ENCODE data around the gene ZNF814.
"Not testable (repeated sequence)": the region's sequence is repeated elsewhere in the genome, so short reads cannot be mapped to it uniquely, and the experiment has no call there.

ZNF814 gene

GRCh38 chr19:57900311-57900710, 11.5 kb upstream of the ZNF814 start:
- TF ChIP-seq POU2F2 (IDR thresholded peaks at IDR 0.05; ENCODE audit: low read depth, low read length) = no peak
- TF ChIP-seq POLR2AphosphoS5 (IDR thresholded peaks at IDR 0.05; ENCODE audit: low read depth, low read length) = no peak
- no peak for TF ChIP-seq POLR2A (IDR thresholded peaks at IDR 0.05; ENCODE audit: low read depth, low read length)
- no peak for TF ChIP-seq SPI1 (IDR thresholded peaks at IDR 0.05; ENCODE audit: low read depth, low read length)
- TF ChIP-seq TAF1 (IDR thresholded peaks at IDR 0.05; ENCODE audit: low read depth, low read length) = no peak
- no peak for TF ChIP-seq PAX5 (IDR thresholded peaks at IDR 0.05; ENCODE audit: insufficient read depth, low read length, severe bottlenecking)
- FAIRE-seq (no peak), DNase-seq (ENCODE audit: insufficient read length, low spot score) (no peak)

GRCh38 chr19:57890706-57891105, 1.9 kb upstream of the ZNF814 start:
- not testable (repeated sequence) for FAIRE-seq; DNase-seq (ENCODE audit: insufficient read length, low spot score)

- TF ChIP-seq TAF1 (IDR thresholded peaks at IDR 0.05; ENCODE audit: low read depth, low read length) = no peak
- TF ChIP-seq POLR2A (IDR thresholded peaks at IDR 0.05; ENCODE audit: low read depth, low read length) = no peak
- no peak for TF ChIP-seq POU2F2 (IDR thresholded peaks at IDR 0.05; ENCODE audit: low read depth, low read length)
- TF ChIP-seq PAX5 (IDR thresholded peaks at IDR 0.05; ENCODE audit: insufficient read depth, low read length, severe bottlenecking) = no peak
- no peak for TF ChIP-seq POLR2AphosphoS5 (IDR thresholded peaks at IDR 0.05; ENCODE audit: low read depth, low read length)
- TF ChIP-seq SPI1 (IDR thresholded peaks at IDR 0.05; ENCODE audit: low read depth, low read length) = no peak
- peak; percentile 83 for FAIRE-seq
- DNase-seq (ENCODE audit: insufficient read length, low spot score) = no peak
Observed at GRCh38 chr19:57888107-57888559, 704 bp downstream of the ZNF814 start.

- DNase-seq (ENCODE audit: insufficient read length, low spot score) (no peak), FAIRE-seq (peak; percentile 54)
- no peak for TF ChIP-seq POLR2A (IDR thresholded peaks at IDR 0.05; ENCODE audit: low read depth, low read length)
- TF ChIP-seq PAX5 (IDR thresholded peaks at IDR 0.05; ENCODE audit: insufficient read depth, low read length, severe bottlenecking) = no peak
- no peak for TF ChIP-seq POLR2AphosphoS5 (IDR thresholded peaks at IDR 0.05; ENCODE audit: low read depth, low read length)
- no peak for TF ChIP-seq POU2F2 (IDR thresholded peaks at IDR 0.05; ENCODE audit: low read depth, low read length)
- TF ChIP-seq SPI1 (IDR thresholded peaks at IDR 0.05; ENCODE audit: low read depth, low read length) = no peak
- TF ChIP-seq TAF1 (IDR thresholded peaks at IDR 0.05; ENCODE audit: low read depth, low read length) = no peak
Observed at GRCh38 chr19:57887195-57887941, 1.5 kb downstream of the ZNF814 start.

- DNase-seq (ENCODE audit: insufficient read length, low spot score) (no peak), FAIRE-seq (no peak)
- TF ChIP-seq TAF1 (IDR thresholded peaks at IDR 0.05; ENCODE audit: low read depth, low read length) (no peak), POU2F2 (IDR thresholded peaks at IDR 0.05; ENCODE audit: low read depth, low read length) (no peak), PAX5 (IDR thresholded peaks at IDR 0.05; ENCODE audit: insufficient read depth, low read length, severe bottlenecking) (no peak), POLR2AphosphoS5 (IDR thresholded peaks at IDR 0.05; ENCODE audit: low read depth, low read length) (no peak), POLR2A (IDR thresholded peaks at IDR 0.05; ENCODE audit: low read depth, low read length) (no peak), SPI1 (IDR thresholded peaks at IDR 0.05; ENCODE audit: low read depth, low read length) (no peak)
Observed at GRCh38 chr19:57886046-57886445, 2.8 kb downstream of the ZNF814 start.

GRCh38 chr19:57873883-57874799, 14.7 kb downstream of the ZNF814 start:
- DNase-seq (ENCODE audit: insufficient read length, low spot score); FAIRE-seq: not testable (repeated sequence)

GRCh38 chr19:57872450-57872849, 16.4 kb downstream of the ZNF814 start:
- FAIRE-seq (no peak), DNase-seq (ENCODE audit: insufficient read length, low spot score) (no peak)

GRCh38 chr19:57870225-57870624, 18.6 kb downstream of the ZNF814 start:
- no peak for FAIRE-seq
- TF ChIP-seq POLR2AphosphoS5 (IDR thresholded peaks at IDR 0.05; ENCODE audit: low read depth, low read length) (no peak), POU2F2 (IDR thresholded peaks at IDR 0.05; ENCODE audit: low read depth, low read length) (no peak), TAF1 (IDR thresholded peaks at IDR 0.05; ENCODE audit: low read depth, low read length) (no peak), PAX5 (IDR thresholded peaks at IDR 0.05; ENCODE audit: insufficient read depth, low read length, severe bottlenecking) (no peak), POLR2A (IDR thresholded peaks at IDR 0.05; ENCODE audit: low read depth, low read length) (no peak), SPI1 (IDR thresholded peaks at IDR 0.05; ENCODE audit: low read depth, low read length) (no peak)

More at GRCh38 chr19:57872450-57872849, 16.4 kb downstream of the ZNF814 start:
- no peak for TF ChIP-seq TAF1 (IDR thresholded peaks at IDR 0.05; ENCODE audit: low read depth, low read length)
- 0 out of 2 replicates have a peak, but pooled peaks have one; percentile 9 for TF ChIP-seq POLR2AphosphoS5 (IDR thresholded peaks at IDR 0.05; ENCODE audit: low read depth, low read length)

GRCh38 chr19:57869655-57870054, 19.2 kb downstream of the ZNF814 start:
- TF ChIP-seq POLR2A (IDR thresholded peaks at IDR 0.05; ENCODE audit: low read depth, low read length) = 0 out of 2 replicates have a peak, but pooled peaks have one; percentile 9
- not testable (repeated sequence) for FAIRE-seq; DNase-seq (ENCODE audit: insufficient read length, low spot score)

More at GRCh38 chr19:57870225-57870624, 18.6 kb downstream of the ZNF814 start:
- no peak for DNase-seq (ENCODE audit: insufficient read length, low spot score)

GRCh38 chr19:57867868-57868492, 20.9 kb downstream of the ZNF814 start:
- FAIRE-seq (no peak), DNase-seq (ENCODE audit: insufficient read length, low spot score) (no peak)
- TF ChIP-seq POU2F2 (IDR thresholded peaks at IDR 0.05; ENCODE audit: low read depth, low read length) = peak; percentile 36; the same call in 1 of the 2 replicates
- no peak for TF ChIP-seq TAF1 (IDR thresholded peaks at IDR 0.05; ENCODE audit: low read depth, low read length)
- peak; percentile 55; the same call in 1 of the 2 replicates for TF ChIP-seq POLR2AphosphoS5 (IDR thresholded peaks at IDR 0.05; ENCODE audit: low read depth, low read length)

GRCh38 chr19:57862351-57862750, 26.5 kb downstream of the ZNF814 start:
- not testable (repeated sequence) for FAIRE-seq; DNase-seq (ENCODE audit: insufficient read length, low spot score)

GRCh38 chr19:57854117-57854516, 34.7 kb downstream of the ZNF814 start:
- FAIRE-seq; DNase-seq (ENCODE audit: insufficient read length, low spot score): not testable (repeated sequence)

- FAIRE-seq; DNase-seq (ENCODE audit: insufficient read length, low spot score): not testable (repeated sequence)
Observed at GRCh38 chr19:57851812-57852603, 36.8 kb downstream of the ZNF814 start.
